ENCODE results near the gene ABCC1. TPM values are rescaled to one million over a fixed set of nuclear protein-coding genes. Genes with fewer than 3 reads are reported as not detected.

Gene ABCC1
- total RNA-seq, 1 donor from 2014 or later = 47.9 TPM

- Mint-ChIP-seq H3K4me3 (ENCODE audit: unreplicated experiment) (no peak overlapping the region), H3K9me3 (ENCODE audit: low read depth) (no peaks in the 10 kb centered on the region), H3K27ac (ENCODE audit: unreplicated experiment) (no peak overlapping the region), H3K36me3 (ENCODE audit: low read depth) (peaks cover 35% of the 10 kb centered on the region), H3K4me1 (ENCODE audit: low read depth) (peaks cover 51% of the 10 kb centered on the region), H3K27me3 (ENCODE audit: low read depth) (no peaks in the 10 kb centered on the region)
- TF ChIP-seq CTCF (IDR thresholded peaks at IDR 0.05) = no peak
- no peak for DNase-seq (ENCODE audit: low spot score)
Measured at GRCh38 chr16:16013812-16014211, 64.4 kb downstream of the ABCC1 start.

DNA sequence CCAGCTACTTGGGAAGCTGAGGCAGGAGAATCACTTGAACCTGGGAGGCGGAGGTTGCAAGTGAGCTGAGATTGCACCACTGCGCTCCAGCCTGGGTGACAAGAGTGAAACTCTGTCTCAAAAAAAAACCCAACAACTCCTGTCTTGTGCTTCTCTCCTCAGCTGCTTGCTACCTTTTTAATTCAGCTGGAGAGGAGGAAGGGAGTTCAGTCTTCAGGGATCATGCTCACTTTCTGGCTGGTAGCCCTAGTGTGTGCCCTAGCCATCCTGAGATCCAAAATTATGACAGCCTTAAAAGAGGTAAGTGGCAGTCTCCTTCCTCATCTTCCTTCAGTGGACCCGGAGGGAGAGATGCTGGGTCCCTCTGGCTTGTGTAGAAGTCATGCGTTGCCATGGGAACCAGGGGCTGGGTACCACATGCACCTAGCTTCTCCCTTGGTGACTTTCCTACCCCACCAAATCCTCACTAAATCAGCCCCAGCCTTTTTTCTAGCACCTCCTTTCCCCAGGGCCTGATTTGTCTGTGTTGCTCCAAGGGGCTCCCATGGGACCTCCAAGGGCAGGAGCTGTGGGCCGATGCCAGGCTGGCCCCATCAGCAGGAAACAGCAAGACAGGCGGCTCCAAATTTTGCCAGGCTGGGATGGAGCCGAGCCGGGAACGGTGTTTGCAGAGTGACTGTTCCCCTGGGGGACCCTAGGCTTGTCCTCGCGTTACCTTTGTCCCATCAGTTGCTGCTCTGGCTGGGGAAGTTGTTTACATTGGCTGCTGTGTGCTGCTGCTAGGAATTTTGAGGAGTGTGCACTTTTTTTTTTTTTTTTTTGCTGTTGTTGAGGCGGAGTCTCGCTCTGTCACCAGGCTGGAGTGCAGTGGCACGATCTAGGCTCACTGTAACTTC, 65.2 kb downstream of the ABCC1 start:
- H3K4me1 Mint-ChIP-seq (ENCODE audit: low read depth) = peaks cover 57% of the 10 kb centered on the region
- DNase-seq (ENCODE audit: low spot score) = no peak
- H3K9me3 Mint-ChIP-seq (ENCODE audit: low read depth) = no peaks in the 10 kb centered on the region
- no peaks in the 10 kb centered on the region for H3K27me3 Mint-ChIP-seq (ENCODE audit: low read depth)
- H3K36me3 Mint-ChIP-seq (ENCODE audit: low read depth) = peaks cover 35% of the 10 kb centered on the region
- no peak overlapping the region for H3K4me3 Mint-ChIP-seq (ENCODE audit: unreplicated experiment)
- H3K27ac Mint-ChIP-seq (ENCODE audit: unreplicated experiment) = peak overlapping the region; percentile 79
- no peak for TF ChIP-seq CTCF (IDR thresholded peaks at IDR 0.05)

DNA sequence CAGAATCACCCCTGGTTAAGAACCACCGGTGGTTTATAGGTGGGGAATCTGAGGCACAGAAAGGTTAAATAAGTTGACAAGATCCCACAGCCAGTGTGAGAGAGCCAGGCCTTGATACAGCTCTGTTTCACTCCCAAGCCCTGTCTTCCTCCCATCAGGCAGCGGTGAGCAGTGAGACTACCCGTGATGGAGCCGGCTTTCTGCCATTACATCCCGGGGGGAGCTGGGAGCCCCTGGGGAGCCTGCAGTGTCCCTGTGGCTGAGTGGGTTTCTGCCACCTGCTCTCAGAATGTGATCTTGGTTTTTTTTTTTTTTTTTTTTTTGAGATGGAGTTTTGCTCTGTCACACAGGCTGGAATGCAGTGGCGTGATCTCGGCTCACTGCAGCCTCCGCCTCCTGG, 66.4 kb downstream of the ABCC1 start:
- no peaks in the 10 kb centered on the region for H3K9me3 Mint-ChIP-seq (ENCODE audit: low read depth)
- peak overlapping the region; percentile 49 for H3K27ac Mint-ChIP-seq (ENCODE audit: unreplicated experiment)
- TF ChIP-seq CTCF (IDR thresholded peaks at IDR 0.05) = no peak
- DNase-seq (ENCODE audit: low spot score) = no peak
- H3K36me3 Mint-ChIP-seq (ENCODE audit: low read depth) = peaks cover 29% of the 10 kb centered on the region
- peaks cover 70% of the 10 kb centered on the region for H3K4me1 Mint-ChIP-seq (ENCODE audit: low read depth)
- H3K27me3 Mint-ChIP-seq (ENCODE audit: low read depth) = no peaks in the 10 kb centered on the region
- H3K4me3 Mint-ChIP-seq (ENCODE audit: unreplicated experiment) = no peak overlapping the region

DNA sequence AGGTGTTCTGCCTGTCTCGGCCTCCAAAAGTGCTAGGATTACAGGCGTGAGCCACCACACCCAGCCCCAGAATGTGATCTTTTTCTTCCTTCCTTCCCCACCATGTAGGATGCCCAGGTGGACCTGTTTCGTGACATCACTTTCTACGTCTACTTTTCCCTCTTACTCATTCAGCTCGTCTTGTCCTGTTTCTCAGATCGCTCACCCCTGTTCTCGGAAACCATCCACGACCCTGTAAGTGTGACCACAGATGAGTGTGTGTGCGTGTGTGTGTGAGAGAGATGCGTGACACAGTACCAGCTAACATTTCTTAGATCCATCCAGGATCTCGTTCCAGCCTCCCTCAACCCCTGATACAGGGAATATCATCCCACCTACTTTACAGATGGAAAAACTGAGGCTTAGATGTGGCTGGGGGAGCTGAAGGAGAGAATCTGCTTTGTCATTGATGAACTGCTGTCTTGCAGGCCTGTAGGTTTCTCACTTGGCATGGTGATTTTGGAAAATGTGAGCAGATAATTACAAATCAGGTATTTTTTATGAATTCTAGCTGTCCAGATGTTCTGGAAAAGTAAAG, 67.1 kb downstream of the ABCC1 start:
- no peaks in the 10 kb centered on the region for H3K9me3 Mint-ChIP-seq (ENCODE audit: low read depth)
- no peak overlapping the region for H3K4me3 Mint-ChIP-seq (ENCODE audit: unreplicated experiment)
- H3K27me3 Mint-ChIP-seq (ENCODE audit: low read depth) = no peaks in the 10 kb centered on the region
- peak overlapping the region; percentile 9 for H3K27ac Mint-ChIP-seq (ENCODE audit: unreplicated experiment)
- TF ChIP-seq CTCF (IDR thresholded peaks at IDR 0.05) = no peak
- H3K4me1 Mint-ChIP-seq (ENCODE audit: low read depth) = peaks cover 76% of the 10 kb centered on the region
- H3K36me3 Mint-ChIP-seq (ENCODE audit: low read depth) = peaks cover 31% of the 10 kb centered on the region
- DNase-seq (ENCODE audit: low spot score) = no peak

DNA sequence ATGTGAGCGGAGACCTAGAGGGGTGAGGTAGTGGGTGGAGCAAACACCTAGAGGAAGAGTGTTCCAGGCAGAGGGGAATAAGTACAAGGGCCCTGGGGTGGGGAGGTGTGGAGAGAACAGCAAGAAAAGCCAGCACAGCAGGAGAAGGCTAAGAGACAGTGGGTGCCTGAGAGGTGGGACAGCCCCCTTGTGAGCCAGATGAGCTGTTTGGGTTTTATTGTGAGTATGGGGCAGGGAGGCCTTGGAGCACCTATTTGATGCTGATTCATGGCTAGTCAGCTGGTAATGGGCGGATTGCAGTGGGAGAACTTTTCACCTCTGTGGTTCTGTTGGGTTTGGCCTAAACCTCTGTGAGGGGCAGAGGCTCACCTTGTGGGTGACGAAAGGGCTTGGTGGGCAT, 68.4 kb downstream of the ABCC1 start:
- Mint-ChIP-seq H3K4me1 (ENCODE audit: low read depth) (peaks cover 89% of the 10 kb centered on the region), H3K36me3 (ENCODE audit: low read depth) (peaks cover 31% of the 10 kb centered on the region), H3K9me3 (ENCODE audit: low read depth) (no peaks in the 10 kb centered on the region), H3K4me3 (ENCODE audit: unreplicated experiment) (no peak overlapping the region), H3K27ac (ENCODE audit: unreplicated experiment) (no peak overlapping the region), H3K27me3 (ENCODE audit: low read depth) (no peaks in the 10 kb centered on the region)
- TF ChIP-seq CTCF (IDR thresholded peaks at IDR 0.05) = no peak
- DNase-seq (ENCODE audit: low spot score) = no peak

Data from chondrocyte (in vitro differentiated cells).